Chondrocyte (in vitro differentiated cells): ENCODE data around the gene DOCK7. TPM values are rescaled to one million over a fixed set of nuclear protein-coding genes. Genes with fewer than 3 reads are reported as not detected.

Experiments
- DNase-seq: peaks from one replicate; pipeline ENCODE4 v3.0.0; 2021; ENCODE audit warnings: mixed read lengths, low spot score
- H3K27ac Mint-ChIP-seq: one replicate; pipeline ENCODE4 v1.8.0; 2021; ENCODE audit warnings: mild to moderate bottlenecking, moderate library complexity, mixed read lengths; ENCODE audit not compliant: unreplicated experiment
- H3K27me3 Mint-ChIP-seq: 2 replicates; pipeline ENCODE4 v1.8.0; 2021; ENCODE audit warnings: low read depth, mixed read lengths
- H3K36me3 Mint-ChIP-seq: 2 replicates; pipeline ENCODE4 v1.8.0; 2021; ENCODE audit warnings: low read depth, mixed read lengths
- H3K4me1 Mint-ChIP-seq: 2 replicates; pipeline ENCODE4 v1.8.0; 2021; ENCODE audit warnings: low read depth, mild to moderate bottlenecking, mixed read lengths
- H3K4me3 Mint-ChIP-seq: one replicate; pipeline ENCODE4 v1.8.0; 2021; ENCODE audit warnings: mild to moderate bottlenecking, moderate library complexity, mixed read lengths; ENCODE audit not compliant: unreplicated experiment
- H3K9me3 Mint-ChIP-seq: 2 replicates; pipeline ENCODE4 v1.8.0; 2021; ENCODE audit warnings: low read depth, mixed read lengths
- CTCF ChIP-seq: fragments of 200-600 bp; sonication (generic); IDR thresholded peaks from 2 replicates; pipeline ENCODE4 v1.5.0; 2021; ENCODE audit warnings: antibody characterized with exemption, mild to moderate bottlenecking, moderate library complexity
- total RNA-seq: library from RNA; stranded (reverse); gene quantifications from 3 replicates; pipeline ENCODE4 v1.2.1, GENCODE V29; 2021

Gene DOCK7
- total RNA-seq, 1 donor from 2014 or later, result 88.4 TPM

- TF ChIP-seq CTCF, result no peak
- H3K27me3 Mint-ChIP-seq, result no peaks in the 10 kb centered on the region
- no peak overlapping the region for H3K4me3 Mint-ChIP-seq
- peaks cover 21% of the 10 kb centered on the region for H3K36me3 Mint-ChIP-seq
- H3K9me3 Mint-ChIP-seq, result peaks cover 6% of the 10 kb centered on the region
- no peak overlapping the region for H3K27ac Mint-ChIP-seq
- no peak for DNase-seq
- H3K4me1 Mint-ChIP-seq, result peaks cover 11% of the 10 kb centered on the region
Measured at GRCh38 chr1:62561306-62561705, 126.9 kb downstream of the DOCK7 start.

- H3K27ac Mint-ChIP-seq, result no peak overlapping the region
- H3K9me3 Mint-ChIP-seq, result no peaks in the 10 kb centered on the region
- peaks cover 8% of the 10 kb centered on the region for H3K36me3 Mint-ChIP-seq
- H3K4me3 Mint-ChIP-seq, result no peak overlapping the region
- DNase-seq, result no peak
- TF ChIP-seq CTCF, result no peak
- peaks cover 4% of the 10 kb centered on the region for H3K4me1 Mint-ChIP-seq
- no peaks in the 10 kb centered on the region for H3K27me3 Mint-ChIP-seq
Measured at GRCh38 chr1:62544570-62544969, 143.6 kb downstream of the DOCK7 start.

GRCh38 chr1:62541048-62541447, 147.1 kb downstream of the DOCK7 start:
- Mint-ChIP-seq H3K4me3 (no peak overlapping the region), H3K36me3 (peaks cover 8% of the 10 kb centered on the region), H3K4me1 (no peaks in the 10 kb centered on the region), H3K27me3 (no peaks in the 10 kb centered on the region), H3K9me3 (no peaks in the 10 kb centered on the region), H3K27ac (no peak overlapping the region)
- no peak for TF ChIP-seq CTCF
- DNase-seq, result no peak

GRCh38 chr1:62539028-62539447, 149.1 kb downstream of the DOCK7 start:
- H3K36me3 Mint-ChIP-seq, result peaks cover 9% of the 10 kb centered on the region
- TF ChIP-seq CTCF, result no peak
- H3K9me3 Mint-ChIP-seq, result no peaks in the 10 kb centered on the region

GRCh38 chr1:62536865-62537264, 151.3 kb downstream of the DOCK7 start:
- peaks cover 8% of the 10 kb centered on the region for H3K36me3 Mint-ChIP-seq
- no peak for TF ChIP-seq CTCF
- no peak overlapping the region for H3K4me3 Mint-ChIP-seq
- no peak for DNase-seq
- H3K4me1 Mint-ChIP-seq, result no peaks in the 10 kb centered on the region
- no peaks in the 10 kb centered on the region for H3K9me3 Mint-ChIP-seq
- no peak overlapping the region for H3K27ac Mint-ChIP-seq
- no peaks in the 10 kb centered on the region for H3K27me3 Mint-ChIP-seq

More at GRCh38 chr1:62539028-62539447, 149.1 kb downstream of the DOCK7 start:
- no peak for DNase-seq
- H3K4me1 Mint-ChIP-seq, result no peaks in the 10 kb centered on the region
- H3K4me3 Mint-ChIP-seq, result no peak overlapping the region
- H3K27me3 Mint-ChIP-seq, result no peaks in the 10 kb centered on the region
- H3K27ac Mint-ChIP-seq, result no peak overlapping the region
